Activated CD4-positive, alpha-beta T cell treated with anti-CD3 and anti-CD28 coated beads, Interleukin-2, Interleukin-4, amounts not matched to agents 100 ng/mL and 50 ng/mL, durations not matched to agents 16 hours and 8 hours (primary cell): ENCODE measurements around the gene NOL4L.

Source experiments
- DNase-seq: peaks from one replicate; pipeline ENCODE4 v3.0.0-alpha.2; 2020; ENCODE audit warnings: low spot score

NOL4L gene, protein sequence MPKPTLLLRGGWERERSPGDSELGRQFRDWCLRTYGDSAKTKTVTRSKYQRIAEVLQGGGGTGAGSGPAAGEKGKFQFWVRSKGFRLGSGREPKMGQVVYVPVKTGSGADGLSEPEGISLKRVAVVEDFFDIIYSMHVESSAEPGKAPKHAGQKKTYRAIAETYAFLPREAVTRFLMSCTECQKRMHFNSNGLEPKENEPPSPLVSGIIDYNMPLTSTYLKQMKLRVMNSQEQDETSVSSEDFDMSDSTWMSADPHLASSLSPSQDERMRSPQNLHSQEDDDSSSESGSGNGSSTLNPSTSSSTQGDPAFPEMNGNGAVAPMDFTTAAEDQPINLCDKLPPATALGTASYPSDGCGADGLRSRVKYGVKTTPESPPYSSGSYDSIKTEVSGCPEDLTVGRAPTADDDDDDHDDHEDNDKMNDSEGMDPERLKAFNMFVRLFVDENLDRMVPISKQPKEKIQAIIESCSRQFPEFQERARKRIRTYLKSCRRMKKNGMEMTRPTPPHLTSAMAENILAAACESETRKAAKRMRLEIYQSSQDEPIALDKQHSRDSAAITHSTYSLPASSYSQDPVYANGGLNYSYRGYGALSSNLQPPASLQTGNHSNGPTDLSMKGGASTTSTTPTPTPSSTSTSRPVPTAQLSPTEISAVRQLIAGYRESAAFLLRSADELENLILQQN

DNA sequence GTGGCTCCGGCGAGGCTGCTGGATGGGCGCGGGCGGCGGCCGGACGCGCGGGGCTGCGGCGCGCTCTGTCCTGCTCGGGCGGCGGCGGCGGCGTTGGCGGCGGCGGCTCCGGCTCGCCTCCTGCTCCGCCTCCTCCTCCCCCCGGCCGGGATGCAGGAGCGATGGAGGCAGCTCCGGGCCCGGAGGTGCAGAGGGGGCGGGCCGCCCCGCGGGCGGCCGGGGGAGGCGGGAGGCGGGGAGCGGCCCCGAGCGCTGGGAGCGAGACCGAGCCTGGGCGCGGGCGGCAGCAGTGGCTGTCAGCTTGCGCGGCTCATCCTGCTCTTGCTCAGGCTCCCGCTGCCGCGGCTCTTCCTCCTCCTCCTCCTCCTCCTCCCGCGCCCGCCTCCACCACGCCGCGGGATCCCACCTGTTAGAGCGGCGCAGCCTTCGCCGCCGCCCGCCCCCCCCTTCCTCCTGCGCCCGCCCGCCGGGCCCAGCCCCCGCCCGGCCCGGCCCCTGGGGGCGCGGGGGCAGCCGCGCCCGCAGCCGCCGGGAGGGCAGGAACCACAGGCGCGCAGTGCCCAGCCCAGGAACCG, at the start of gene NOL4L:
NOL4L (minus strand) TSS at position 323 of the 575 bp plus-strand sequence. CDS start 443 bp downstream, outside the sequence.
- DNase-seq, result no peak

DNA sequence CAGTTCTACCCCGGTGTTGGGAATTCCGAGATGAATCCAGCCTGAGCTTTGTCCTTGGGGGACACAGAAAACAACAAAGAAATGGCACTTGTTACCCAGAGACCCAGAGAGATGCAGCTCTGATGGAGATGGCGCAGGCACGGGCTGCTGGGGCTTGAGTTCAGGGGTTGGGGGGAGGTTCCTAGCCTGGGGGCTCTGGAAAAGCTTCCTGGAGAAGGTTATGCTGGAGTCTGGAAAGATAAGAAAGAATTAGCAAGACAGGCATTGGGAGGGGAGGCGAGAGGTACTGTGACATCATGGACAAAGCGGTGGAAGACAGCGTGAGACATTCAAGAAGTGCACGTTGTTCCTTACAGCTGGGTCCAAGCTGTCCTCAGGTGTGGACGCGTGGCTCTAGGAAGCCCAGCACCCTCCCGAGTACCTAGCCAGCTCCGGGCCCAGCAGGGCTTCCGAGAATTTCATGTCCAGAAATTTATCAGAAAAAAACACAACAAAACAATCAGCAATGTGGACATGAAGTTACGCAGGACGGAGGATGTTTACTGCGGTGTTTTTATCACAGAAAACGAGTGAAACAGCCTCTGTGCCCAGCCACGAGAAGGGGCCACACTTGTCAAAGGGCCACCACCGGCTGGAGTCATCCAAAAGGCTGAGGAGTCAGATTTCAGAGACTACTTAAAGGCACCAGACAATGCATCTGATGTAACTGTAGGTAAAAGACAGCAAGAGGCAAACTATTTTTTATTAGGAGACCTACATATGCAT, 49.1 kb upstream of the NOL4L start:
- no peak for DNase-seq

DNA sequence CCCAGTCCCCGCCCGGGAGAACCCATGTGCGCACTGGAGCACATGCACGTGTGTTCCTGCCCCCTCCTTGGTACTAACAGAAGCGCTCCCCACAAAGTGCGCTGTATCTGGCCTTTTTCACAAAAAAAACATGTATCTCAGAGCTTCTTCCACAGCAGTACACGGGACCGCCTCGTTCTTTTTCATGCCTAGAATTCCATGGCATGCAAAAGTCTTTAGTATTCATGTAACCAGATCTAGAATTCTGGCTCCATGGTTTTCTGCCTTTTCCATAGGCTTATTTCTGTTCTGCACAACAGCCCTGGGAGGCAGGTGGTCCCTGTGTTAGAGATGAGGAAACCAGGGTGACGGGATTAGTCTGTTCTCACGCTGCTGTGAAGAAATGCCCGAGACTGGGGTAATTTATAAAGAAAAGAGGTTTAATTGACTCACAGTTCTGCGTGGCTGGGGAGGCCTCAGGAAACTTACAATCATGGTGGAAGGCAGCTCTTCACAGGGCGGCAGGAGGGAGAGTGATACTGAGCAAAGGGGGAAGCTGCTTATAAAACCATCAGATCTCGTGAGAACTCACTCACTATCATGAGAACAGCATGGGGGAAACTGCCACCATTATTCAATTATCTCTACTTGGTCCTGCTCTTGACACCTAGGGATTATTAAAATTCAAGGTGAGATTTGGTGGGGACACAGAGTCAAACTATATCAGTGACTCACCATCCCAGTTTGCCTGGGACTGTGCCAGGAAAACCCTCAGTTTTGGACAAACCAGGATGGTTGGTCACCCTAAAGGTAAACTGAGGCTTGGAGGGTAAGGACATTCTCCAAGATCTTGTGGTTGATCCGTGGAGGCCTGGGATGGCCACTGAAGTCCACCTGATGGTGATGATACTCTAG, 47.6 kb upstream of the NOL4L start:
- no peak for DNase-seq

DNA sequence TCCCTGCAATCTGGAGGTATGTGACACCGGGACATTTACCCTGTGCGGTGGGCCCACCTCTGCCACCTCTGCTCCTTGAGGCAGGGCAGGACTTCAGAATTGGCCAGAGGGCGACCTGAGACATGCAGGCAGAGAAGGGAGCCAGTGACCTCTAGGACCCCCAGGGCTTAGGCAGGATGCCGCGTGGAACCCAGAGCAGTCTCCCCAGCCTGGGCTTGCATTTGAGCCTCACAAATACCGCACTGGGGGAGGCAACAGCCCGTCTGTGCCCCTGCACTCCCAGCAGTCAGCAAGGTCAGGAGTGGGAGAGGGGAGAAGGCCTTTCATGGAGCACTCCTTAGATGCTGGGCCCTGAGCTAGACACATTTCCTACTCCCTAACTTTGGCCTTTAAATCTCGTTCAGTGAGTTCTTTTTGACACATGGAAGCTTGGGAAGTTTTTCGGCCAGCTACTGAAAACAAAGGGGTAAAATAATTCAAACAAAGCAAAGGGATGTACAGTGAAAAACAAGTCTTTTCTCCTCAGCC, 46.9 kb upstream of the NOL4L start:
- DNase-seq, result no peak

DNA sequence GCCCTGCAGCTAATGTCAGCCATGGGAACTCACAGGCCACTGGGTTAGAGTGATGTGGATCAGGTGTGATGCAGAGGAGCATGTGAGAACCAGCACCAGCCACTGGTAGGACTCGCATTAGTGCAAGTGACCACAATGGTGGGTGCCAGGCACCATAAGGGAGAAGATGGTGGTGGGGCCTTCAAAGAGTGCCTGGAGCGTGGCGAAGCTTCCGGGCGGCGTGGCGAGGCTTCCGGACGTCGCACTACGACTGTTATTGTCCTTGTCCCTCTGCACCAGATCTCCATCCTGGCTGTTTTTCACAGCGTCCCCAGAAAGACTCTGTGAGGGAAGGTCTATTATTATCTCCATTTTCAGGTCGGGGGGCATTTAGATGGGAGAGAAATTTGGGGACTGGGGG, 44.7 kb upstream of the NOL4L start:
- no peak for DNase-seq

DNA sequence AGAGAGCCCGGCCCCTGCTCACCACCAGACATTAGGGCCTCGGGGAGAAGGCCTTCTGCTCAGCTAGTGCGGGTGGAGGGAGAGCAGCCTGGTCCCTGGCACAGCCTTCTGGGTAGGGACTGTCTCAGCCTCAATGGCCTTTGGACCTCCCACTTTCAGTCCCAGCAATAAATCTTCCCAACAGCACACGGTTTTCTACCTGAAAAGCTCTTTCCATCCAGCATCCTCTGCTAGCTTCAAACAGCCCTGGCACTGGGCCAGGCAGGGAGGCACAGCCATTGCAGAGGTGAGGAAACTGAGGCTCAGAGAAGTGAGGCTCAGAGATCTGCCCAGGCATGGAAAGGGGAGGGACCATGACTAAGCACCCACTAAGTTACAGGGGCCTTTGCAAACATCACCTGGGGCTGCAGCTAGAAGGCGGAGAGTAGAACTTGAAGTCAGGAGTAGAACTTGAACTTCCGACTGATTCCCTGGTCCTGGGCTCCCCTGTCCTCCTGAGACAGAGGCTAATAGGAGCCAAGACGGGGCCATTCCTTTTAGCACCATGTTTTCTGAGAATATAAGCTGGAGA, 43.9 kb upstream of the NOL4L start:
- no peak for DNase-seq

DNA sequence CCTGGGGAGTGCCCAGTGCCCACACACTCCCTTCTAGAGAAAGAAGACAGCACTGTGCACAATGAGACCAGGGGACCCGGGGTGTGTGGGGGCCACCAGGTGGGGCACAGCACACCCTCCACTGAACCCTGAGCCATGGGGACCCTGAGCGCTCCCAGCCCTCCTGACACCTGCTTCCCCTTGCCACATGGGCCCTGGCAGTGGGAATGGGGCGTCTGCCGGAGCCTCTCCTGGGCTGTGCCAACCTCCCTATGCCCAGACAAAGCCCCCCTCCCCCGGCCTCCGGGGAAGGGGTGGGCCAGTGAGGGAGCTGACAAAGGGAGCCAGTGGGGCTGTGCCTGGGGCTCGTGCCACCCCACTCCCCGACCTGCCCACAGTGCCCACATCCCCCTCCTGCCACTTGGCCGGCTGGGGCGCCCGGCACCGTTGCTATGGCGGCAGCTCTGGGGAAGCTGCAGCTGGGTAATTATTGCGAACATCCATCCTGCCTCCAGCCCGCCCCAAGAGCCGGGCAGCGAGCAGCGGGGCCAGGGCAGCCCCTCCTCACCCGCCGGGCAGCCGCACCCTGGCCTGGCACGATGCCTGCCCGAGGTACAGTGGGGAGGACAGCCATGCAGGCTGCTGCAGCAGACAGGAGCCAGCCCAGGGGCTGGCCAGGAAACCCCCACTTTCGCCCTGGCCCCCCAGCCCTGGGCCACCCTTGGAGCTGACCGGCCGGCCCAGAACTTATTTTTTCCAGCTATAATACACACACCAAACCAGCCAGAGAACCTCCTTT, 41.9 kb upstream of the NOL4L start:
- DNase-seq, result no peak

DNA sequence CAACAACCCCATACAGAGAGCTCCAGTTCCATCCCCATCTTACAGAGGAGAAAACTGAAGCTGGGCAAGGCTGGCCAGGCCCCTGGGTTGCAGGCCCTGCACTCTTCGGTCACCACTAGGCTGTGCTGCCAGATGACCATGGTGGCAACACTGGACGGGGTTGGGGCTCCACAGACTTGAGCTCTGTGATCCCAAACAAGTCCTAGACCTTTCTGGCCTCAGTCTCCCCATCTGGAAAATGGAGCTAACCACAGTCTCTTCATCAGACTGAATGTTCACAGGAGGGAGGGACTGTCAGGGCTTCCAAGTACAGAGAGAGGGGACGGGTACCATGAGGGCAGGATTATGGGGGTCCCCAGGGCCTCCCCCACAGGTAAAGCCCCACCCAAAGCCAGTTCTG, 41.3 kb upstream of the NOL4L start:
- no peak for DNase-seq

DNA sequence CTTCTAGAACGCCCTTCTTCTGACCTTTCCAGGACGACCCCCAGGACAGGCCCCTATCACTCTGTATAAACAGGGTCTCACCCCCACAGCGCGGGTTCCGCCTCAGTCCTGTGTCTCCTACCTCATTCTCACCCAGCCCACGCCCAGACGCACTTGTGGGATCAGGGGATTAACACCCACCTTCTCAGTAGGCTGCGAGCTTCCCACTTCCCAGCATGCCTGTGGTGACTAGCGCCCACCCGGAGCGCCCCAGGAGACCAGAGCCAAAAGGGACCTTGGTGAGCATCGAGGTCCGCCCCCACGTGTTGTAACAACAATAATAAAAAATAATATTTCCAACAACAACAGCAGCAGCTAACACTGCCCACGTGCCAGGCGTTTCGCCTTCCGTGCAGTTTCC, 40.9 kb upstream of the NOL4L start:
- DNase-seq, result no peak

DNA sequence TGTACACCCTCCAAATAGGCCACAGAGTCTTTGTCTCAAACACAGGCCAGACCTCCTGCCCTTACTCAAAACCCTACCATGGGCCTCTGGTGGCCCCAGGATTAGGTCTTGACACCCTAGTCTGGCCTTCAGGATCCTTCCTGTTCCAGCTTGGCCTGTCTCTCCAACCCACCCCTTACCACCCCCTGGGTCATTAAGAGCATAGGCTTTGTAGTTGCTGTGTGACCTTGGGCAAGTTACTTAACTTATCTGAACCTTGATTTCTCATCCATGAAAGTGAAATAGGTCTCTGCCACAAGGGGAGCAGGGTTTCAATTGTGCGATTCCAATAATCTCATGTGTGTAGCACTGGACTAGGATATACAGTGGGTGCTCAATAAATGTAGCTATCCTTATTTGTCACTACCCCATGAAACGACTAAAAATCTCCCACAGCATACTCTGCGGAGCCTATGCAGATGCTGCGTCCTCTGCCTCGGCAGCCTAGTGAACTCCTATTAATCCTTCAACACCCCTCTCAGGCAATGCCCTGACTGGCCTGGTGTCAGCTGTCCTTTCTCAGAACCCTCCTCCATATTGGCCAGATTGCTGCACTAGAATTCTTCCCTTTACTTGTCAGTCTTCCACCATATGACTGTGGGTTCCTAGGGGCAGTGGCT, 39.7 kb upstream of the NOL4L start:
- no peak for DNase-seq

DNA sequence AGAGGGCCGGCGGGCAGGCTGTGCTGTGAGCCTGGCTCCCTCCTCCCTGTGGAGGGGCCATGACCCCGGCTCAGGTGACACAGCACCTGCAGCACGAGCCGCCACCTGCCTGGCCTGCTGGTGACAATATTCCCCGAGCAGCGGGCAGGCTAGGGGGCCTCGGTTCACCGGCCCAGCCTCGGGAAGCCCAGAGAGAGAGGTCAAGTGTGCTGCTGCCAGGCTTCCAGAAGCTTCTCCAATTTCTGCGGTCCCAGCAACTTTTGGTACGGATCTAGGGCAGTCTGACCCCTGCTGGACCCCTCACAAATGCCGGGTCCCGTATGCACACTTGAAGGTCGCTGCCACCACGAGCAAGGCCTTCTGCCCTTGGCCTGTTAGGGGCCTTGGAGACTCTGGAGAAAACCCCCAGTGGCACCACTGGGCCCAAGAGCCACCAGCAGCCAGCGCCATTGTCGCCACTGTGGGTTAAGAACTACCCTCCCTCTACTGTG, 38.6 kb upstream of the NOL4L start:
- no peak for DNase-seq

DNA sequence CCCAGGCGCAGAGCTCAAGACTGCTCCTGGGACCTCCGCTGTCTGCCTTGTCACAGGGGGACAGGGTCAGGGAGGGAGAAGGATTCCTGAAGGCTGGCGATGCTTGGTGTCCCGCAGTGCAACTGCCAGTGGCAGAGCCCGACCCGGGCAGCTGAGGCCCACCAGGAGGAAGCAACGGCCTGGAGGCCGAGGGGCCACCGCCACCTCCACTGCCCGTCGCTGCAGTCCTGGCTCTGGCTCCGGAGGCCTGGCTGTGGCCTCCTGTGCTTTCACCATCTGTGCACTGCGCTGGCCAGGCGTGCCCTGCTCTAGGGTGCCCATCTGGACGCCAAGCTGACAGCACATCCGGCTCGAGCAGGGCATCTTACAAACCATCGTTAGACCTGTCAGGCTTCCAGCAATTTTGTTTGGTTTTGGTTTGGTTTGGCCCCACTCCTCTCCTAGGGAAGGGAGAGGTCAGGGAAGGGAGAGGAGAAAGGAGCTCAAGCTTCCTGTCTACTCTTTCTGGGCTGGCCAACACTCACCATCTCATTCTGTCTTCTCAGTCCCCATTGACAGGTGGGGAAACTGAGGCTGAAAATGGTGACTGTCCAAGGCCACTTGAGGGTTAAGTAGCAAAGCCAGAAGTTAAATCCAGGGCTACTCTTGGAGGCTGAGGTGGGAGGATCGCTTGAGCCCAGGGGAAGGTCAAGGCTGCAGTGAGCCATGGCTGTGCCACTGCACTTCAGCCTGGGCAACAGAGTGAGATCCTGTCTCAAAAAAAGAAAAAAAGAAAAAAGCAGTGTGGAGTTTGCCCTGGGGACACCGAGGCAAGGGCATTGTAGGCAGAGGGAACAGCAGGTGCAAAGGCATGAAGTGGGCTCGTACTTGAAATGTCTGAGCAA, 37.7 kb upstream of the NOL4L start:
- DNase-seq, result no peak

DNA sequence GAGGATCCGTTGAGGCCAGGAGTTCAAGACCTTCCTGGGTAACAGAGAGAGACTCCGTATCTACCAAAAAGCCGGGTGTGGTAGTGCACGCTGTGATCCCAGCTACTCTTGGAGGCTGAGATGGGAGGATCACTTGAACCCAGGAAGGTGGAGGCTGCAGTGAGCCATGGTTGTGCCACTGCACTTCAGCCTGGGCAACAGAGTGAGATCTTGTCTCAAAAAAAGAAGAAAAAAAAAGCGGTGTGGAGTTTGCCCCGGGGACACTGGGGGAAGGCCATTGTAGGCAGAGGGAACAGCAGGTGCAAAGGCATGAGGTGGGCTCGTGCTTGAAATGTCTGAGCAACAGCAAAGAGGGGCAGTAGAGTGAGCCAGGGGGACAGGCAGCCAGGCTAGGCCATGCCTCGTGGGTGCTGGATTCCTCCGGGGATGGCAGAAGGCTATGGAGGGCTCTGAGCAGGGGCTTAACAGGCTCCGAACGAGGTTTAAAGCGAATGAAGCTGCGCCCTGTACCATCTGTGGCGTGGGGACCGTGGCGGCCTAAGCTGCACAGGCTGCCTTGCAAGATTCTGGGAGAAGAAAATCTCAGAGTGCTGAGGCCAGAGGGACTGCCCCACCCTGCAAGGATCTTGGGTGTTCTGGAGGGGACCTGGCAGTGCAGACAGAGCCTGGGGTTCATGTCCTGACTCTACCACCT, 36.9 kb upstream of the NOL4L start:
- DNase-seq, result no peak

DNA sequence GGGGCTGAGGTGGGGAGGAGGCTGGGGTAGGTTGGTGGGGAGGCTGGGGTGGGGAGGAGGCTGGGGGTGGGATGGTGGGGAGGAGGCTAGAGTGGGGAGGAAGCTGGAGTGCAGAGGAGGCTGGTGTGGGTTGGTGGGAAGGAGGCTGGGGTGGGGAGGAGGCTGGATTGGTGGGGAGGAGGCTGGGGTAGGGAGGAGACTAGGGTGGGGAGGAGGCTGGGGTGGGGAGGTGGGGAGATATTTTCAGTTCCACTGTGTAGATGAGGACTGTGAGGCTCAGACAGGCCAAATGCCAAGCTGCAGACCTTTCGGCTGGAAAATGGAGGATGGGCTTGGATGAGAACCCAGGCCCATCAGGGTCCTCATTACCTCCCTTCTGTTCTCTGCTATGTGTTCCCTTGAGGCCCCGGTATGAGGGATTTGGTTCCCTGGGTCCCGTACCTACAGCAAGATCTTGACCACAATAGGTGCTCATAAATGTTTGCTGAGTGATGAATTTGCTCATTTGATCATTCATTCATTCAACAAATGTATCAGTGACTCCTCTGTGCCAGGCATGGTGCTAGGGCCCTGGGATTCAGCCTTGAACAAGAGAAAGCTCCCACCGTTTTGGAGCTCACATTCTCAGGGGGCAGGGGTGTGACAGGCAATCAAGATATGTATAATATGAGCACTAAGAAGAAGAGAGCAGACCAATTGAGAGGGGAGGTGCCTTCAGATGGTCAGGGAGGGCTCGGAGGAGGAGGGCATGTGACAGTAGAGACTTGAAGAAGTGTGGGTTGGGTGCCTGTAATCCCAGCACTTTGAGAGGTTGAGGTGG, 36.1 kb upstream of the NOL4L start:
- DNase-seq, result no peak

DNA sequence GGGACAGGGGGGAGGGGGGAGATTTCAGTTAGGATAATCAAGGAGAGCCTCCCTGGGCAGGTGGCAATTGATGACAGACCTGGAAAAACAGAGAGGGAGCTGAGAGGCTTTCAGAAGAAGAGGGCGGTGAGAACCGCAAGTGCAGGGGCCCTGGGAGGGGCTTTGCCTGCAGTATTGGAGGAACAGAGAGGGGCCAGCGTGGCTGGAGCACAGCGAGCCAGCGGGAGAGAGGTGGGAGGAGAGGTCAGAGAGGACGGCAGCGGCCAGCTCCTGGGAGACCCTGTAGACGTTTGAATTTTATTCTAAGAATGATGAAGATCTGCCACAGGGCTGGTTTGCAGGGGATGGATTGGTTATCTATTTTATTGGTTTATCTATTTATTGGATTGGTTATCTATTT, 34.5 kb upstream of the NOL4L start:
- no peak for DNase-seq

DNA sequence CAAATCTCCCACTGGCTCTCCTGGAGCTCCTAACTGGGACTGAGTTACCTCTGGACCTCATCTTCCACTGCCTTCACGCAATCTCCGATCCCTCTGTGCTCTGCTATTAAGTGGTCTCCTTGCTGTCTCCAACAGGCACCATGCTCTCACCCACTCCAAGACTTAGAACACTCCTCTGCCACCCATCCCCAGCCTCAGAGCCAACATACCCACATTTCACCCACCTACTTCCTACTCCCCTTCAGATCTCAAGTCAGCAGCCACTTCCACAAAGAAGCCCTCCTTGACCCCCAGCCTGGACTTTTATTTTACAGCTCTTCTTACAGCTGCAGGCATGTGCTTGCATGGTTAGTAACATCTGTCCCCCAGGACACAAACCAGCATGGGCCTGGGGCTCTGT, 29.6 kb upstream of the NOL4L start:
- no peak for DNase-seq

DNA sequence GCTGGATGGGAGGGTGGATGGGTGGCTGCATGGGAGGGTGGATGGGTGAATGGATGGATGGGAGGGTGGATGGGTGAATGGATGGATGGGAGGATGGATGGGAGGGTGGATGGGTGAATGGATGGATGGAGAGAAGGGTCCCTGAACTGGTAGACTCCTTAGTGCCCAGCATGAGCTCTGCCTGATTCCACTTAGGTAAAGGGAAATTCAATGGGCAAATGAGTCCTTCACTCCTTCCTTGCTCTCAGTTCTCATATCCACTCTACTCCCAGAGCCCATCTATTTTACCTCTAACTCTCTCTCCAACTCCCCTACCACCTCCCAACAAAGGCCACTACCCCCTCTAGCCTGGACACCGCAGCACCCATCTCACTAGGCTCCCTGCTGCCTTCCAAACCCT, 29.2 kb upstream of the NOL4L start:
- no peak for DNase-seq
